Measurements from ENCODE around the gene RETREG3. TPM values are rescaled to one million over a fixed set of nuclear protein-coding genes. Genes with fewer than 3 reads are reported as not detected.
A peak's percentile ranks its signal among the peaks of the same experiment; 100 is the strongest.

The RETREG3 gene
- total and polyA plus RNA-seq, 9 of the 15 experiments (the other 6 are each of a cell fraction or from before 2014, with no cell fraction given), result 4.1 to 39.0 (median 16.9) TPM

DNA sequence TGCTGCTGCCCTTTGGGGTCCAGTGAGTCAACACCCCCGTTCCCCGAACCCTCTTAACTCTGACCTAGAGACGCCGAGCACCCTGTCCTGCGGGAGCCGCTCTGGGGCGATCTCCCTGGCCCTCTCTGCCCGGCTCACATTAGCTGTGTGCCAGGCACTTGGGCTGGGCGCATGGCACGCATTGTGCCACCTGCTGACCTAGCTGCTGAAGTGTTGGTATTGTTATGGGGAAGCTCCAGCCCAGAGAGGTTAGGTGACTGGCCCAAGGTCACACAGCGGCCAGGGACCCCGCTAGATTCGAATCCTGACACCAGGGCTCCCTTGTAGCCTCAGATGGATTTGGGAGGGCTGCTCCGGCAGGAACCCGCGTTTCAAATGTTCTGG lies 55.3 kb downstream of the RETREG3 start:
- intact Hi-C loops (cut with micrococcal nuclease), result no loop called here
- Histone ChIP-seq H4K20me1 (replicated peaks; ENCODE audit: control insufficient read depth, insufficient read depth, low read length) (no peaks in the 10 kb centered on the region), H3K27me3 (ENCODE audit: control insufficient read depth in 2 of 2, insufficient read depth in 2 of 2, low read length in 2 of 2) (no peaks in the 10 kb centered on the region), H3K4me3 (peak overlapping the region; percentile 87), H3K9me3 (replicated peaks; ENCODE audit: control insufficient read depth, insufficient read depth, low read depth, low read length) (no peaks in the 10 kb centered on the region), H3K9ac (ENCODE audit: insufficient read depth in 1 of 2, low read depth in 2 of 2, low read length in 2 of 2) (peak overlapping the region; percentile 66 to 100), H3K79me2 (ENCODE audit: control insufficient read depth, insufficient read depth, low read length) (peaks cover 26% of the 10 kb centered on the region), H3K36me3 (ENCODE audit: control insufficient read depth, insufficient read depth, low read length) (peaks cover 4% of the 10 kb centered on the region; the same call in 1 of the 3 replicates), H3K4me1 (replicated peaks in 1 of 2; ENCODE audit: control insufficient read depth in 2 of 2, insufficient read depth in 2 of 2, low read length in 2 of 2) (peaks cover 18 to 39% of the 10 kb centered on the region in 2 experiments; a peak in 4 of 5 replicates), H3K9me1 (ENCODE audit: control insufficient read depth, insufficient read depth, low read length) (no peaks in the 10 kb centered on the region), H3K27ac (ENCODE audit: extremely low read depth, low read depth, low read length) (peak overlapping the region; percentile 91), H3K4me2 (ENCODE audit: insufficient read depth, low read length) (peak overlapping the region; percentile 96), H2AFZ (ENCODE audit: low read depth, low read length) (peak overlapping the region; percentile 85)
- ChIA-PET POLR2A (interaction anchor here (0.5 to 1.3 kb wide), 4 partner anchors 16 to 280 kb away, joined by 3 to 4 read pairs (median 3); partner anchors contain the start of gene NAGLU), CTCF (ENCODE audit: low intra/inter-chr PET ratio) (no interaction called here)
- FAIRE-seq (no peak), DNase-seq (ENCODE audit: extremely low read depth in 1 of 4, low spot score in 3 of 4) (no peak), ATAC-seq (no peak)
- 3% methylated on average over 13 of the region's 16 CpGs for WGBS (ENCODE audit: insufficient coverage, low coverage, missing lambda C conversion rate)
- in situ Hi-C loops (cut with MboI), result no loop called here
- no TSS peak for BruUV-seq (replicated peaks)
- peak; percentile 9; the same call in 1 of the 2 replicates for TF ChIP-seq MYC (IDR thresholded peaks at IDR 0.05; ENCODE audit: low read depth, low read length)
- TF ChIP-seq MYC (CRISPR knock-in tag; IDR thresholded peaks at IDR 0.05; ENCODE audit: borderline replicate concordance, low read depth), result no peak
- no peak for TF ChIP-seq HNRNPLL (IDR thresholded peaks at IDR 0.05; ENCODE audit: low read depth, low read length, poor library complexity, severe bottlenecking)
- no peak for TF ChIP-seq SIN3B (IDR thresholded peaks at IDR 0.05; ENCODE audit: low read depth)
- no peak for TF ChIP-seq HNRNPH1 (optimal IDR thresholded peaks at IDR 0.05; ENCODE audit: low read depth, low read length)
- peak; percentile 92 for TF ChIP-seq SMARCA5 (IDR thresholded peaks at IDR 0.05)
- TF ChIP-seq HDAC1 (IDR thresholded peaks at IDR 0.05), result no peak
- TF ChIP-seq PTBP1 (IDR thresholded peaks at IDR 0.05; ENCODE audit: low read depth, low read length), result peak; percentile 71; the same call in 1 of the 2 replicates
- peak; percentile 64 for TF ChIP-seq RBM25 (IDR thresholded peaks at IDR 0.05; ENCODE audit: low read depth, low read length, severe bottlenecking)
- TF ChIP-seq BCOR (IDR thresholded peaks at IDR 0.05), result peak; percentile 93
- 0 out of 2 replicates have a peak, but pooled peaks have one; percentile 3 for TF ChIP-seq ZBTB7A (IDR thresholded peaks at IDR 0.05; ENCODE audit: borderline replicate concordance, control insufficient read depth, low read depth, low read length)
- TF ChIP-seq, protein P1, sequence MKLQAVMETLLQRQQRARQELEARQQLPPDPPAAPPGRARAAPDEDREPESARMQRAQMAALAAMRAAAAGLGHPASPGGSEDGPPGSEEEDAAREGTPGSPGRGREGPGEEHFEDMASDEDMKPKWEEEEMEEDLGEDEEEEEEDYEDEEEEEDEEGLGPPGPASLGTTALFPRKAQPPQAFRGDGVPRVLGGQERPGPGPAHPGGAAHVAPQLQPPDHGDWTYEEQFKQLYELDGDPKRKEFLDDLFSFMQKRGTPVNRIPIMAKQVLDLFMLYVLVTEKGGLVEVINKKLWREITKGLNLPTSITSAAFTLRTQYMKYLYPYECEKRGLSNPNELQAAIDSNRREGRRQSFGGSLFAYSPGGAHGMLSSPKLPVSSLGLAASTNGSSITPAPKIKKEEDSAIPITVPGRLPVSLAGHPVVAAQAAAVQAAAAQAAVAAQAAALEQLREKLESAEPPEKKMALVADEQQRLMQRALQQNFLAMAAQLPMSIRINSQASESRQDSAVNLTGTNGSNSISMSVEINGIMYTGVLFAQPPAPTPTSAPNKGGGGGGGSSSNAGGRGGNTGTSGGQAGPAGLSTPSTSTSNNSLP (IDR thresholded peaks at IDR 0.05; ENCODE audit: borderline replicate concordance, low read depth, low read length), result no peak
- TF ChIP-seq, protein P2, sequence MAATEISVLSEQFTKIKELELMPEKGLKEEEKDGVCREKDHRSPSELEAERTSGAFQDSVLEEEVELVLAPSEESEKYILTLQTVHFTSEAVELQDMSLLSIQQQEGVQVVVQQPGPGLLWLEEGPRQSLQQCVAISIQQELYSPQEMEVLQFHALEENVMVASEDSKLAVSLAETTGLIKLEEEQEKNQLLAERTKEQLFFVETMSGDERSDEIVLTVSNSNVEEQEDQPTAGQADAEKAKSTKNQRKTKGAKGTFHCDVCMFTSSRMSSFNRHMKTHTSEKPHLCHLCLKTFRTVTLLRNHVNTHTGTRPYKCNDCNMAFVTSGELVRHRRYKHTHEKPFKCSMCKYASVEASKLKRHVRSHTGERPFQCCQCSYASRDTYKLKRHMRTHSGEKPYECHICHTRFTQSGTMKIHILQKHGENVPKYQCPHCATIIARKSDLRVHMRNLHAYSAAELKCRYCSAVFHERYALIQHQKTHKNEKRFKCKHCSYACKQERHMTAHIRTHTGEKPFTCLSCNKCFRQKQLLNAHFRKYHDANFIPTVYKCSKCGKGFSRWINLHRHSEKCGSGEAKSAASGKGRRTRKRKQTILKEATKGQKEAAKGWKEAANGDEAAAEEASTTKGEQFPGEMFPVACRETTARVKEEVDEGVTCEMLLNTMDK (IDR thresholded peaks at IDR 0.05; ENCODE audit: borderline replicate concordance, insufficient read depth, low read depth, low read length, poor library complexity, severe bottlenecking), result no peak
- TF ChIP-seq RBBP5 (IDR thresholded peaks at IDR 0.05; ENCODE audit: borderline replicate concordance, insufficient read depth, low read length, poor library complexity, severe bottlenecking), result peak; percentile 4
- no peak for TF ChIP-seq ZNF354B (CRISPR knock-in tag; IDR thresholded peaks at IDR 0.05)
- TF ChIP-seq, protein P3, sequence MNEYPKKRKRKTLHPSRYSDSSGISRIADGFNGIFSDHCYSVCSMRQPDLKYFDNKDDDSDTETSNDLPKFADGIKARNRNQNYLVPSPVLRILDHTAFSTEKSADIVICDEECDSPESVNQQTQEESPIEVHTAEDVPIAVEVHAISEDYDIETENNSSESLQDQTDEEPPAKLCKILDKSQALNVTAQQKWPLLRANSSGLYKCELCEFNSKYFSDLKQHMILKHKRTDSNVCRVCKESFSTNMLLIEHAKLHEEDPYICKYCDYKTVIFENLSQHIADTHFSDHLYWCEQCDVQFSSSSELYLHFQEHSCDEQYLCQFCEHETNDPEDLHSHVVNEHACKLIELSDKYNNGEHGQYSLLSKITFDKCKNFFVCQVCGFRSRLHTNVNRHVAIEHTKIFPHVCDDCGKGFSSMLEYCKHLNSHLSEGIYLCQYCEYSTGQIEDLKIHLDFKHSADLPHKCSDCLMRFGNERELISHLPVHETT (CRISPR knock-in tag; conservative IDR thresholded peaks at IDR 0.05 in 1 of 2, IDR thresholded peaks at IDR 0.05 in 1 of 2), result 0 out of 4 replicates have a peak, but pooled peaks of 1 of the 2 experiments have one; percentile 14
- TF ChIP-seq POLR2B (IDR thresholded peaks at IDR 0.05; ENCODE audit: low read depth, partially characterized antibody), result no peak
